ES-I3 (cell line): ENCODE results near the gene SLC16A14.
A peak's percentile ranks its signal among the peaks of the same experiment; 100 is the strongest.
"Not testable (repeated sequence)": the region's sequence is repeated elsewhere in the genome, so short reads cannot be mapped to it uniquely, and the experiment has no call there.

Experiments used
- H3K36me3 ChIP-seq: 2 replicates; pipeline ENCODE4 v1.6.1; 2013; ENCODE audit warnings: mild to moderate bottlenecking, low read length, control low read depth, moderate library complexity; ENCODE audit not compliant: insufficient read depth
- H3K4me1 ChIP-seq: 2 replicates; pipeline ENCODE4 v1.6.1; 2013; ENCODE audit warnings: mild to moderate bottlenecking, control low read depth, low read length; ENCODE audit not compliant: insufficient read depth
- H3K9ac ChIP-seq: 2 replicates; pipeline ENCODE4 v1.6.1; 2013; ENCODE audit warnings: low read depth, mild to moderate bottlenecking, low read length, moderate library complexity
- H3K9me3 ChIP-seq: 2 replicates; pipeline ENCODE4 v1.6.1; 2013; ENCODE audit warnings: mild to moderate bottlenecking, low read length, moderate library complexity; ENCODE audit not compliant: control insufficient read depth, insufficient read depth

Gene SLC16A14

GRCh38 chr2:230068651-230069055 is at the start of gene SLC16A14:
SLC16A14 (minus strand) TSS chr2:230068924; CDS start chr2:230059352, 9,572 bp downstream.
- no peaks in the 10 kb centered on the region for H3K4me1 ChIP-seq
- H3K36me3 ChIP-seq = no peaks in the 10 kb centered on the region
- no peaks in the 10 kb centered on the region for H3K9me3 ChIP-seq
- peak within 1 kb of the TSS; percentile 69 for H3K9ac ChIP-seq

- H3K36me3 ChIP-seq = no peaks in the 10 kb centered on the region
- H3K4me1 ChIP-seq = no peaks in the 10 kb centered on the region
Observed at GRCh38 chr2:230106771-230107170, 38.0 kb upstream of the SLC16A14 start.

GRCh38 chr2:230101967-230102366 is 33.2 kb upstream of the SLC16A14 start:
- H3K9me3 ChIP-seq, H3K36me3 ChIP-seq, H3K9ac ChIP-seq, H3K4me1 ChIP-seq: not testable (repeated sequence)

More at GRCh38 chr2:230106771-230107170, 38.0 kb upstream of the SLC16A14 start:
- Histone ChIP-seq H3K9me3 (no peaks in the 10 kb centered on the region), H3K9ac (no peak overlapping the region)

DNA sequence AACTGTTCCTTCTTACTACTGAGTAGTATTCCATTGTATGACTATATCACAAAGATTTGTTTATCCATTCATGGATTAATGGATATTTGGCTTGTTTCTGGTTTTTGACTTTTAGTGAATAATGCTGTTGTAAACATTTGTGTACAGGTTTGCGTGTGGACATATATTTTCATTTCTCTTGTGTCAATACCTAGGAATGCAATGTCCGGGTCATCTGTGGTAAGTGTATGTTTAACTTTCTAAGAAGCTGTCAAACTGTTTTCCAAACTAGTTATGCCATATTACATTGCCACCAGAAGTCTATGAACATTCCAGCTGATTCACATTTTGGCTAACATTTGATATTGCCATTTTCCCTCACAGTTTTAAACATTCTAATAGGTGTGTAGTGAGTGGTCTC is 29.1 kb upstream of the SLC16A14 start:
- Histone ChIP-seq H3K36me3 (no peaks in the 10 kb centered on the region), H3K4me1 (no peaks in the 10 kb centered on the region), H3K9me3 (no peaks in the 10 kb centered on the region), H3K9ac (no peak overlapping the region)

DNA sequence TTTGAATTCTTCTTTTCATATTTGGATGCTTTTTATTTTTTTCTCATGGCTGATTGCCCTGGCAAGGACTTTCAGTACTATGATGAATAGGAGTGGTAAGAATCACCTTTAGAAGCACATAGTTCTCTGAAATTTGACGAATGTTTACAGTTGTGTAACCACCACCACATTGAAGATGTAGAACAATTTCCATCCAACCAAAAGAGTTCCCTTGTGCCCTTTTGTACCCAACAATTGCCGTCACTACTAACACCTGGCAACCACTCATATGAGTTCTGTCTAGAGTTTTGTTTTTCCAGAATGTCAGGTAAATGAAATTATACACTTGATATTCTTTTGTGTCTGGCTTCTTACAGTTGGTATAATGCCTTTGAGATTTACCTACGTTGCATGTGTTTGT is 28.7 kb upstream of the SLC16A14 start:
- H3K36me3 ChIP-seq = no peaks in the 10 kb centered on the region
- H3K9ac ChIP-seq = no peak overlapping the region
- H3K9me3 ChIP-seq = no peaks in the 10 kb centered on the region
- no peaks in the 10 kb centered on the region for H3K4me1 ChIP-seq

DNA sequence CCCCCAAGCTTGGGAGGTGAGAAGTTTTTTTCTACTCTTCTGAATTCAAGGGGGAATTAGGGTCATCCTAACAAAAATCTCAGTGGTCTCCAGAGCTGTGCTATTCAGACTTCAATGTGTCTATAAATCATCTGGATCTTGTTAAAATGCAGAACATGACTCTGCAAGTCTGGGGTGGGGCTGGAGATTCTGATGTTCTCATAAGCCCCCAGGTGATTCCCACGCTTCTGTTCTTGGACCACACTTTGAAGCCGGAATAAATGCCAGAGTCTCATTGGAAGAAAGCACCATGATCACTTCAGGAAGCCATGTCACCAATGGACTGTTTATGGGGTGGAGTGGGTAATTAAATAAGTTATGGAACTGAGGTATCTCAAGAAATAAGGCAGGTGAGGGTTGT is 22.2 kb upstream of the SLC16A14 start:
- H3K9ac ChIP-seq = no peak overlapping the region
- H3K4me1 ChIP-seq = no peaks in the 10 kb centered on the region

GRCh38 chr2:230085201-230085600 is 16.5 kb upstream of the SLC16A14 start:
- H3K36me3 ChIP-seq = no peaks in the 10 kb centered on the region
- H3K9me3 ChIP-seq = no peaks in the 10 kb centered on the region
- no peak overlapping the region for H3K9ac ChIP-seq
- H3K4me1 ChIP-seq = no peaks in the 10 kb centered on the region

More for the DNA sequence above, 22.2 kb upstream of the SLC16A14 start:
- H3K9me3 ChIP-seq = no peaks in the 10 kb centered on the region
- no peaks in the 10 kb centered on the region for H3K36me3 ChIP-seq

- no peaks in the 10 kb centered on the region for H3K36me3 ChIP-seq
- no peaks in the 10 kb centered on the region for H3K4me1 ChIP-seq
- no peak overlapping the region for H3K9ac ChIP-seq
- H3K9me3 ChIP-seq = no peaks in the 10 kb centered on the region
Observed at GRCh38 chr2:230077851-230078547, 9.3 kb upstream of the SLC16A14 start.

- Histone ChIP-seq H3K9ac (no peak overlapping the region), H3K36me3 (no peaks in the 10 kb centered on the region), H3K4me1 (no peaks in the 10 kb centered on the region), H3K9me3 (no peaks in the 10 kb centered on the region)
Observed at GRCh38 chr2:230076819-230077218, 8.1 kb upstream of the SLC16A14 start.

DNA sequence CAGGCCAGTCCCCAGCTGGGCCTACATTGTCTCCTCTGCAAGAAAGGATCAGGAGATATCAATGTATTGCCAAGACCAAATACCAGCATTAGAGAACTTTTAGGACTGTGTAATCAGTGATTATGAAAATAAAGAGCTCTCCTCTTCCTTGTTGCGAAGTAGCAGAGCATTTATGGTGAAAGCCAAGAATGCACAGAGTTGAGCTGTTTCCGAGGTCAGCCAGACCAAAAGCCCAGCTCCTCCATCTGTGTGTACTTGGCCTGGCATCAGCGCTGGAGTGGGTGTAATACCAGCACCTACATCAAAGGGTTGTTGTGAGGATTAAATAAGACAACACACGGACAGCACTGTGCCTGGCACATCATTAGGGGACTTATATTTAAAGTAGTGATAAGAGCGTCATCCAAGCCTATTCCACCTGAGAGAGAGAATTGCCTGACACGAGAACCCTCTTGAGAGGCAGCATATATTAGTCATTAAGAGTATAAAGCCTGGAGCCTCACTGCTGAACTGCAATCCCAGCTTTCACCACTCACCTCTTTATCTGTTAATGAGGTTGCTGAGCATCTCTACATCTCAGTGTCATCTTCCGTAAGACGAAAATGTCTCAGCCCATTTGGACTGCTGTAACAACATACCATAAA is 7.4 kb upstream of the SLC16A14 start:
- Histone ChIP-seq H3K9ac (no peak overlapping the region), H3K4me1 (no peaks in the 10 kb centered on the region), H3K36me3 (no peaks in the 10 kb centered on the region), H3K9me3 (no peaks in the 10 kb centered on the region)

DNA sequence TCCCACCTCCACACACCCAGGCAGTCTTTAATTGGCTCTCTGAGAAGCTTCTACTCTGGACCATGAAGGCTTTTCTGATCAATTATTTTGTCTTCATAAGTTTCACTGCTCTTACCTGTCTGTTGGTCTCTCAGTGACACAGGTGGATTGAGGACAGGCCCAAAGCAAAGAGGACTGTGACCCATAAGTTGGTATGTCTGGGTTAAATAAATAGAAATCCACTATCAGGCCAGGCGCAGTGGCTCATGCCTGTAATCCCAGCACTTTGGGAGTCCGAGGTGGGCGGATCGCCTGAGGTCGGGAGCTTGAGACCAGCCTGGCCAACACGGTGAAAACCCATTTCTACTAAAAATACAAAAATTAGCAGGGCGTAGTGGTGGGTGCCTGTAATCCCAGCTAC is 2.7 kb upstream of the SLC16A14 start:
- Histone ChIP-seq H3K36me3 (no peaks in the 10 kb centered on the region), H3K9ac (no peak overlapping the region), H3K4me1 (no peaks in the 10 kb centered on the region), H3K9me3 (no peaks in the 10 kb centered on the region)

GRCh38 chr2:230069402-230069801 is 678 bp upstream of the SLC16A14 start:
- no peaks in the 10 kb centered on the region for H3K36me3 ChIP-seq
- no peak overlapping the region for H3K9ac ChIP-seq
- H3K4me1 ChIP-seq = no peaks in the 10 kb centered on the region
- H3K9me3 ChIP-seq = no peaks in the 10 kb centered on the region

DNA sequence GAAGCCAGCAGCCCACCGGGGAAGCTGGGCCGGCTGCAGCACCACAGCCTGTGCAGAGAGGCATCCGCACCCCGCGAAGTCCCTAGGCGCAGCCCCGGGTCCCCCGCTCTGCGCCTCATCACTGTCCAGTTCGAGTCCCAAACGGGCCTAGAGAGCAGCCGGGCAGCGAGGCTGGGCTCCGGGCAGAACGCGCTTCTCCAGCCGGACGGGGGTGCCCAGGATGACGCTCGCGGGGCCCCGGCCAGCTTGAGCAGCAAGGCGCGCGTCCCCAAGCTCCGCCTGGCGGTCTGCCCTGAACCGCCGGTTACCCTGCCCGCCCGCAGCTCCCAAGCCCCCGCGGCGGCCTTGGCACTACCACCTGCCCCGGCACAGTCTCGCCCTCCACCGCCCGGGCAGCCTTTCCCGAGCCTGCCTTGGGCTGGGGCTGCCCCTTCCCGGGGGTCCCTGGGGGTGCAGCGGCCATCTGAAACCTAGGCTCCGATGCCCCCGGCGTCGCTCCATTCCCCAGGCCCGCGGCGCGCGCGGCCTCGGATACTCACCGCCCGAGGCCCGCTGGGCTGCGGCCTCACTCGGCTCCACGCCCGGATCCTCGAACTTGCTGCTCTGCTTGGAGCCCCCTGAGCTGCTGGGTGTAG is 591 bp downstream of the SLC16A14 start:
- peak overlapping the region; percentile 69 for H3K9ac ChIP-seq

DNA sequence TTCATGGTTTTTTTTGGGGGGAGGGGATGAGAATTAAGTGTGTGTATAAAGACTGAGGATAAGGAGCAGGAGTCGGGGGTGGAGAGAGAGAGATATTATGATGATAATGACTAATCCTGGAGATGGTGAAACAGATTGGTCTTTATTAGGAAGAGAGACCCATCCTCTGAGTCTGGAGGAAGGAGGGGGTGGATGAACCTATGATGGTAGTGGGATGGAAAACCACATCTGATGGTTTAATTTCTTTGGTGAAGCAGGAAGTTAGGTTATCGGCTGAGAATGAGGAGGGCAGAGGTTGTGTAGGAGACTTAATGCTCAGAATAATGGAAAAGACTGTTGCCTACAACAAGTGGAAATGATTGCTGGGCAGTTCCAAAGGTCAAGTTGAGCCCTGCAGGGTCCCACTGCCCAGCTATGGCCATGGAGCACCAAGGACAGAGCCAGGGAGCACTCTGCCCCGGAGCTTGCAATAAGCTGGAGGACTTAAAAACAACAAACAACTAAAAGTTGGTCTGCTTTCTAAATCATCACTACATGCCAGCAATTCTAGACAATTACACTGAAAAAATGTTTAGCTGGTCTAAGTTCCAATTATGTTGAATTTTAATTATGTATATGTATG is 7.9 kb downstream of the SLC16A14 start:
- no peak overlapping the region for H3K9ac ChIP-seq
- no peaks in the 10 kb centered on the region for H3K36me3 ChIP-seq
- H3K9me3 ChIP-seq = no peaks in the 10 kb centered on the region
- no peaks in the 10 kb centered on the region for H3K4me1 ChIP-seq

More for the DNA sequence above, 591 bp downstream of the SLC16A14 start:
- H3K4me1 ChIP-seq = no peaks in the 10 kb centered on the region
- no peaks in the 10 kb centered on the region for H3K36me3 ChIP-seq
- no peaks in the 10 kb centered on the region for H3K9me3 ChIP-seq
